ENCODE measurements around the gene ACSM2A.
"Not testable (repeated sequence)": the region's sequence is repeated elsewhere in the genome, so short reads cannot be mapped to it uniquely, and the experiment has no call there.

ACSM2A gene

DNA sequence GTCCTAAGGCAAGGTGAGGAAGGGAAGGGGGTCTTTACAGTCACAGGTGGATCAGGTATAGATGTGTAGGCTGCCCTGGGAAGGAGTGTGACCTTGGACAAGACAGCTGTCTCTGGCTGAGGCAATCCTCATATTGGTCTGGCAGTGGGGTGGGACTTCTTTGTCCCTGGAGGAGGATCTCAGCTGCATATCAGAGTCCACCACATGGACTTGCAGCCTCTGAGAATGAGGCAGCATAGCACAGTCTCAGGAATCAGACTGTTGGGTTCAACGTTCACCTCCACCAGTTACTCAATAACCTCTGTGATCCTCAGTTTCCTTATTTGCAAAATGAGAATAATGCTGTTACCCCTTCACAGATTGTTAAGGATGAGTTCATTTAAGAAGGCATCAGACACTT, 33.4 kb downstream of the ACSM2A start:
- TF ChIP-seq, protein P1, sequence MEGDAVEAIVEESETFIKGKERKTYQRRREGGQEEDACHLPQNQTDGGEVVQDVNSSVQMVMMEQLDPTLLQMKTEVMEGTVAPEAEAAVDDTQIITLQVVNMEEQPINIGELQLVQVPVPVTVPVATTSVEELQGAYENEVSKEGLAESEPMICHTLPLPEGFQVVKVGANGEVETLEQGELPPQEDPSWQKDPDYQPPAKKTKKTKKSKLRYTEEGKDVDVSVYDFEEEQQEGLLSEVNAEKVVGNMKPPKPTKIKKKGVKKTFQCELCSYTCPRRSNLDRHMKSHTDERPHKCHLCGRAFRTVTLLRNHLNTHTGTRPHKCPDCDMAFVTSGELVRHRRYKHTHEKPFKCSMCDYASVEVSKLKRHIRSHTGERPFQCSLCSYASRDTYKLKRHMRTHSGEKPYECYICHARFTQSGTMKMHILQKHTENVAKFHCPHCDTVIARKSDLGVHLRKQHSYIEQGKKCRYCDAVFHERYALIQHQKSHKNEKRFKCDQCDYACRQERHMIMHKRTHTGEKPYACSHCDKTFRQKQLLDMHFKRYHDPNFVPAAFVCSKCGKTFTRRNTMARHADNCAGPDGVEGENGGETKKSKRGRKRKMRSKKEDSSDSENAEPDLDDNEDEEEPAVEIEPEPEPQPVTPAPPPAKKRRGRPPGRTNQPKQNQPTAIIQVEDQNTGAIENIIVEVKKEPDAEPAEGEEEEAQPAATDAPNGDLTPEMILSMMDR (IDR thresholded peaks at IDR 0.05; ENCODE audit: unreplicated experiment in 3 of 3): no peak
- H3K27ac Mint-ChIP-seq: no peak overlapping the region
- no peaks in the 10 kb centered on the region for H3K4me1 Mint-ChIP-seq
- no peak overlapping the region for H3K4me3 Mint-ChIP-seq
- H3K9me3 Mint-ChIP-seq: no peaks in the 10 kb centered on the region
- H3K27me3 Mint-ChIP-seq (ENCODE audit: low read depth): no peaks in the 10 kb centered on the region
- H3K36me3 Mint-ChIP-seq (ENCODE audit: low read depth): no peaks in the 10 kb centered on the region

GRCh38 chr16:20485408-20485807, 34.1 kb downstream of the ACSM2A start:
- Mint-ChIP-seq H3K27me3 (ENCODE audit: low read depth) (no peaks in the 10 kb centered on the region), H3K4me3 (no peak overlapping the region), H3K4me1 (no peaks in the 10 kb centered on the region), H3K27ac (no peak overlapping the region), H3K36me3 (ENCODE audit: low read depth) (no peaks in the 10 kb centered on the region), H3K9me3 (no peaks in the 10 kb centered on the region)
- TF ChIP-seq, protein P1 (IDR thresholded peaks at IDR 0.05; ENCODE audit: unreplicated experiment in 3 of 3): no peak

- H3K36me3 Mint-ChIP-seq (ENCODE audit: low read depth); H3K27ac Mint-ChIP-seq; H3K4me3 Mint-ChIP-seq; H3K9me3 Mint-ChIP-seq; H3K27me3 Mint-ChIP-seq (ENCODE audit: low read depth); H3K4me1 Mint-ChIP-seq: not testable (repeated sequence)
These were observed 39.7 kb downstream of the ACSM2A start for GRCh38 chr16:20490994-20491393.

DNA sequence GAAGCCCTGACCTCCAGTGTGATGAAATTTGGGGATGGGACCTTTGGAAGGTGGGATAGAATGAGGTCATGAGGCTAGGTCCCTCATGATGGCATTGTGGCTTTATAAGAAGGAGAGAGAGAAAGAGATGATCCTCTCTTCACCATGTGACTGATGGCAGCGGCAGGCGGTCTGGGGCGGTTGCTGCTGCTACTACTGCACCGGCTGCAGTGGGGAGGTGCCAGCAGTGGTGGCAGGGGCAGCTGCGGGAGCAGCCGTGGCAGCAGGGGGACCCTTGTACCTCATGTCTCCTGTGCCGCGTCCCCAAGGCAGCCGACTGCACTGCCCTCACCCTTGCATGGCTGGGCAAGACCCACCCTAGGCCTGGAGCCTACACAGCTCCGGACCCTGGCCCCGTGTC, 40.1 kb downstream of the ACSM2A start:
- H3K27me3 Mint-ChIP-seq (ENCODE audit: low read depth); H3K9me3 Mint-ChIP-seq; H3K36me3 Mint-ChIP-seq (ENCODE audit: low read depth); H3K4me3 Mint-ChIP-seq; H3K27ac Mint-ChIP-seq; H3K4me1 Mint-ChIP-seq: not testable (repeated sequence)

DNA sequence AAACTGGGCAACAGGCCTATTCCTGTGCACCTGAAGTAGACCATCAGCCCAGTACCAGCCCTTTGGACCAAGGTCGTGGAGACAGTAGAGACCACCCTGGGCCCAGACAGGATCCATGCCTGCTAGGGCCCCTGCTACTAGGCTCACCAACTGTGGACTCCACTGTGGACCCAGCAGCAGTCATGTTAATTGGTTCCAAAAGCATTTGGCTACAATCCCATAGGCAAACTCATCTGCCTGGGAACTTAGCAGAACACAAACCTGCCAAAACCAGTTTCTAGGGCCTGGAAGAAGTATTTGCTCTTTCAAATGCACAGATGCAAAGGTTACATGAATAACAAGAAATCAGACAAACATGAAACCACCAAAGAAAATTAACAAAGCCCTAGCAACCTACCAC, 53.1 kb downstream of the ACSM2A start:
- no peaks in the 10 kb centered on the region for H3K4me1 Mint-ChIP-seq
- no peak overlapping the region for H3K27ac Mint-ChIP-seq
- TF ChIP-seq, protein P1 (IDR thresholded peaks at IDR 0.05; ENCODE audit: unreplicated experiment in 3 of 3): no peak
- no peaks in the 10 kb centered on the region for H3K36me3 Mint-ChIP-seq (ENCODE audit: low read depth)
- no peak overlapping the region for H3K4me3 Mint-ChIP-seq
- H3K9me3 Mint-ChIP-seq: peaks cover 27% of the 10 kb centered on the region
- no peaks in the 10 kb centered on the region for H3K27me3 Mint-ChIP-seq (ENCODE audit: low read depth)

DNA sequence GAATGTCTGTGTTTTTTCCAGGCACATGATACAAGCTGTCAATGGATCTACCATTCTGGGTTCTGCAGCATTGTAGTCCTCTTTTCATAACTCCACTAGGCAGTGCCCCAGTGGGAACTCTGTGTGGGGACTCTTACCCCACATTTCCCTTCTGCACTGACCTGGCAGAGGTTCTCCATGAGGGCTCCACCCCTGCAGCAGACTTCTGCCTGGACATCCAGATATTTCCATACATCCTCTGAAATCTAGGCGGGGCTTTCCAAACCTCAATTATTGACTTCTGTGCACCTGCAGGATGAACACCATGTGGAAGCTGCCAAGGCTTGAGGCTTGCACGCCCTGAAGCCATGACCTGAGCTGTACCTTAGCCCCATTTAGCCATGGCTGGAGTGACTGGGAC, 56.0 kb downstream of the ACSM2A start:
- Mint-ChIP-seq H3K4me3 (no peak overlapping the region), H3K36me3 (ENCODE audit: low read depth) (no peaks in the 10 kb centered on the region), H3K27ac (no peak overlapping the region), H3K27me3 (ENCODE audit: low read depth) (no peaks in the 10 kb centered on the region), H3K9me3 (peaks cover 29% of the 10 kb centered on the region), H3K4me1 (no peaks in the 10 kb centered on the region)
- TF ChIP-seq, protein P1 (IDR thresholded peaks at IDR 0.05; ENCODE audit: unreplicated experiment in 3 of 3): no peak

- H3K36me3 Mint-ChIP-seq (ENCODE audit: low read depth): no peaks in the 10 kb centered on the region
- H3K4me3 Mint-ChIP-seq: no peak overlapping the region
- no peaks in the 10 kb centered on the region for H3K4me1 Mint-ChIP-seq
- no peaks in the 10 kb centered on the region for H3K27me3 Mint-ChIP-seq (ENCODE audit: low read depth)
- H3K9me3 Mint-ChIP-seq: peaks cover 32% of the 10 kb centered on the region
- no peak overlapping the region for H3K27ac Mint-ChIP-seq
- TF ChIP-seq, protein P1 (IDR thresholded peaks at IDR 0.05; ENCODE audit: unreplicated experiment in 3 of 3): no peak
These were observed 59.0 kb downstream of the ACSM2A start for GRCh38 chr16:20510323-20510722.

Data from nephron (organoid).